A549 (cell line): ENCODE results near the gene FGF19. TPM values are rescaled to one million over a fixed set of nuclear protein-coding genes. Genes with fewer than 3 reads are reported as not detected.

Source experiments
- ATAC-seq, 2 experiments: fragments of 200-7000 bp in 1 of 2; fragments of >200 bp in 1 of 2; cut with Nextera tagmentation in 1 of 2; cut with Tn5 transposase in 1 of 2; 3 replicates each; pipeline versions ENCODE4 v1.8.0 to v1.9.1; 2018 to 2020; ENCODE audit warnings: mild to moderate bottlenecking in 1 of 2, moderate library complexity in 1 of 2
- CTCF ChIA-PET: fragments of 300-600 bp; sonication (Branson Sonifier 250); formaldehyde crosslinking; extraction: SDS; loops from one replicate; lab custom pipeline; 2021; ENCODE audit warnings: antibody characterized with exemption, inconsistent platforms; lab: Yijun Ruan, JAX
- POLR2A ChIA-PET: fragments of 350-600 bp; formaldehyde crosslinking; extraction: SDS; loops from one replicate; lab custom pipeline; 2021; ENCODE audit warnings: antibody characterized with exemption, inconsistent platforms; lab: Yijun Ruan, JAX
- DNase-seq, 2 experiments: peaks; one replicate each; pipeline versions ENCODE4 v3.0.0 to v3.0.0-alpha.2; 2011 to 2016; ENCODE audit warnings: low read depth in 1 of 2, low spot score in 1 of 2
- FAIRE-seq: peaks from 2 replicates; lab custom pipeline; 2011; peaks lifted over from hg19 to GRCh38; lab: Jason Lieb, UNC
- H3K27ac ChIP-seq, 2 experiments: fragments of >200 bp; sonication (Bioruptor Twin); formaldehyde crosslinking; 3 replicates each; pipeline ENCODE4 v1.5.1; 2016 to 2017
- H3K4me1 ChIP-seq: fragments of >200 bp; sonication (Bioruptor Twin); formaldehyde crosslinking; 3 replicates; pipeline ENCODE4 v1.6.1; 2016
- H3K4me2 ChIP-seq: fragments of >200 bp; sonication (Bioruptor Twin); formaldehyde crosslinking; 3 replicates; pipeline ENCODE4 v1.6.1; 2016
- H3K4me3 ChIP-seq: fragments of >200 bp; sonication (Bioruptor Twin); formaldehyde crosslinking; 3 replicates; pipeline ENCODE4 v1.5.1; 2016
- H3K9me3 ChIP-seq: fragments of >200 bp; sonication (Bioruptor Twin); formaldehyde crosslinking; 3 replicates; pipeline ENCODE4 v1.6.1; 2016
- BHLHE40 ChIP-seq: IDR thresholded peaks from 2 replicates; pipeline ENCODE4 v1.6.1; 2012; ENCODE audit warnings: low read depth, low read length, inconsistent platforms
- CEBPB ChIP-seq, 2 experiments: fragments of >200 bp in 1 of 2; sonication (Bioruptor Twin) in 1 of 2; formaldehyde crosslinking in 1 of 2; IDR thresholded peaks; 2 replicates each; pipeline ENCODE4 v1.6.1; 2012 to 2016
- CHD4 ChIP-seq: fragments of 200-600 bp; sonication (generic); IDR thresholded peaks from 2 replicates; pipeline ENCODE4 v1.6.1; 2016; ENCODE audit warnings: antibody characterized with exemption, mild to moderate bottlenecking, borderline replicate concordance
- E2F6 ChIP-seq: IDR thresholded peaks from 2 replicates; pipeline ENCODE4 v1.6.1; 2012; ENCODE audit warnings: low read depth, borderline replicate concordance
- FOSL2 ChIP-seq, 2 experiments: fragments of 450-650 bp in 1 of 2; fragments of >200 bp in 1 of 2; sonication (Bioruptor Twin) in 1 of 2; formaldehyde crosslinking; IDR thresholded peaks; 2 replicates each; pipeline versions ENCODE4 v1.5.0 to v1.6.1; 2016 to 2020; ENCODE audit warnings: mild to moderate bottlenecking in 1 of 2, moderate library complexity in 1 of 2
- FOXS1 ChIP-seq: fragments of 250-450 bp; sonication (Bioruptor Pico); IDR thresholded peaks from 2 replicates; pipeline ENCODE4 v1.5.0; 2020; ENCODE audit warnings: mild to moderate bottlenecking, moderate library complexity
- GATA3 ChIP-seq: IDR thresholded peaks from 2 replicates; pipeline ENCODE4 v1.6.1; 2012; ENCODE audit warnings: borderline replicate concordance
- HDAC2 ChIP-seq: fragments of 200-600 bp; sonication (generic); IDR thresholded peaks from 2 replicates; pipeline ENCODE4 v1.6.1; 2016
- HMGXB4 ChIP-seq: fragments of 250-450 bp; sonication (Bioruptor Pico); IDR thresholded peaks from 2 replicates; pipeline ENCODE4 v1.5.0; 2021; ENCODE audit warnings: mild to moderate bottlenecking, moderate library complexity, borderline replicate concordance
- HOXB5 ChIP-seq: fragments of 250-450 bp; sonication (Bioruptor Pico); IDR thresholded peaks from 2 replicates; pipeline ENCODE4 v1.5.0; 2020; ENCODE audit warnings: mild to moderate bottlenecking, moderate library complexity
- JUNB ChIP-seq: fragments of >200 bp; sonication (Bioruptor Twin); formaldehyde crosslinking; IDR thresholded peaks from 2 replicates; pipeline ENCODE4 v1.6.1; 2016
- NR3C1 ChIP-seq: fragments of >200 bp; sonication (Bioruptor Twin); formaldehyde crosslinking; IDR thresholded peaks from 3 replicates; pipeline ENCODE4 v1.6.1; 2017
- PHF8 ChIP-seq: fragments of 200-600 bp; sonication (generic); IDR thresholded peaks from 2 replicates; pipeline ENCODE4 v1.6.1; 2016; ENCODE audit warnings: low read depth, mild to moderate bottlenecking, antibody characterized with exemption, moderate library complexity, borderline replicate concordance
- POLR2A ChIP-seq: IDR thresholded peaks from 2 replicates; pipeline ENCODE4 v1.6.1; 2012; ENCODE audit warnings: mild to moderate bottlenecking, low read length
- POLR2AphosphoS2 ChIP-seq: conservative IDR thresholded peaks from 2 replicates; pipeline ENCODE4 v1.6.1; 2012; ENCODE audit warnings: low read length, improper control_type of control experiment, inconsistent platforms
- RAD21 ChIP-seq, 2 experiments: fragments of >200 bp in 1 of 2; sonication (Bioruptor Twin) in 1 of 2; formaldehyde crosslinking in 1 of 2; IDR thresholded peaks in 1 of 2; conservative IDR thresholded peaks in 1 of 2; 2 replicates in 1 of 2; 3 replicates in 1 of 2; pipeline ENCODE4 v1.6.1; 2012 to 2018; ENCODE audit warnings: inconsistent platforms in 1 of 2
- RARB ChIP-seq: fragments of 250-450 bp; sonication (Bioruptor Pico); IDR thresholded peaks from 2 replicates; pipeline ENCODE4 v1.8.0; 2021; ENCODE audit warnings: mild to moderate bottlenecking, moderate library complexity
- RCOR1 ChIP-seq: fragments of 150-350 bp; IDR thresholded peaks from 2 replicates; pipeline ENCODE4 v1.6.1; 2014; ENCODE audit warnings: antibody characterized with exemption, low read length, low read depth
- SREBF2 ChIP-seq: fragments of 450-650 bp; IDR thresholded peaks from 2 replicates; pipeline ENCODE4 v1.6.1; 2014; ENCODE audit warnings: mild to moderate bottlenecking, moderate library complexity
- ZC3H11A ChIP-seq: fragments of 450-650 bp; IDR thresholded peaks from 2 replicates; pipeline ENCODE4 v1.6.1; 2014; ENCODE audit warnings: antibody characterized with exemption, mild to moderate bottlenecking
- WGBS: methylation state at CpG from one replicate; pipeline ENCODE4 v1.1.6; 2017; ENCODE audit errors: missing lambda C conversion rate; 5-methylcytosine and 5-hydroxymethylcytosine counted together
- polyA plus RNA-seq, 4 experiments: library from polyadenylated mRNA; depleted of rRNA in 3 of 4; stranded (reverse); fragments of >200 nt; fragmentation: RNase III in 1 of 4; extraction: RNeasy Plus Mini Kit Qiagen cat#74134 plus additional on column Dnase treatment in 1 of 4; gene quantifications; 2 replicates in 3 of 4; 3 replicates in 1 of 4; pipeline ENCODE4 v1.2.3, GENCODE V29; 2011 to 2017
- TF ChIP-seq, protein P1 (sequence below): fragments of >200 bp; sonication (Bioruptor Twin); formaldehyde crosslinking; IDR thresholded peaks from 2 replicates; pipeline ENCODE4 v1.6.1; 2016
- TF ChIP-seq, protein P2 (sequence below): fragments of >200 bp; sonication (Bioruptor Twin); formaldehyde crosslinking; IDR thresholded peaks from 3 replicates; pipeline ENCODE4 v1.6.1; 2016
- TF ChIP-seq, protein P3 (sequence below): fragments of 450-650 bp; IDR thresholded peaks from 2 replicates; pipeline ENCODE4 v1.6.1; 2014; ENCODE audit warnings: antibody characterized with exemption

Gene FGF19
- polyA plus RNA-seq, 2 of the 4 experiments (the other 2 are of a cell fraction): 0.05 to 0.31 TPM

GRCh38 chr11:69692422-69692821 is 11.4 kb downstream of the FGF19 start:
- Histone ChIP-seq H3K27ac (no peak overlapping the region; a peak in 1 of 6 replicates), H3K4me2 (no peak overlapping the region), H3K4me3 (no peak overlapping the region), H3K9me3 (peaks cover 9% of the 10 kb centered on the region; the same call in 1 of the 3 replicates), H3K4me1 (peaks cover 19% of the 10 kb centered on the region; the same call in 2 of the 3 replicates)
- ATAC-seq (no peak), FAIRE-seq (no peak), DNase-seq (no peak)
- TF ChIP-seq, protein P1, sequence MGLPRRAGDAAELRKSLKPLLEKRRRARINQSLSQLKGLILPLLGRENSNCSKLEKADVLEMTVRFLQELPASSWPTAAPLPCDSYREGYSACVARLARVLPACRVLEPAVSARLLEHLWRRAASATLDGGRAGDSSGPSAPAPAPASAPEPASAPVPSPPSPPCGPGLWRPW: no peak
- TF ChIP-seq JUNB: no peak
- TF ChIP-seq FOSL2 (IDR thresholded peaks at IDR 0.05): no peak
- no peak for TF ChIP-seq FOSL2 (CRISPR knock-in tag; IDR thresholded peaks at IDR 0.05)
- TF ChIP-seq CHD4: no peak
- TF ChIP-seq, protein P2, sequence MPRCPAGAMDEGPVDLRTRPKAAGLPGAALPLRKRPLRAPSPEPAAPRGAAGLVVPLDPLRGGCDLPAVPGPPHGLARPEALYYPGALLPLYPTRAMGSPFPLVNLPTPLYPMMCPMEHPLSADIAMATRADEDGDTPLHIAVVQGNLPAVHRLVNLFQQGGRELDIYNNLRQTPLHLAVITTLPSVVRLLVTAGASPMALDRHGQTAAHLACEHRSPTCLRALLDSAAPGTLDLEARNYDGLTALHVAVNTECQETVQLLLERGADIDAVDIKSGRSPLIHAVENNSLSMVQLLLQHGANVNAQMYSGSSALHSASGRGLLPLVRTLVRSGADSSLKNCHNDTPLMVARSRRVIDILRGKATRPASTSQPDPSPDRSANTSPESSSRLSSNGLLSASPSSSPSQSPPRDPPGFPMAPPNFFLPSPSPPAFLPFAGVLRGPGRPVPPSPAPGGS: no peak
- TF ChIP-seq PHF8: no peak
- TF ChIP-seq HOXB5 (CRISPR knock-in tag): no peak
- TF ChIP-seq NR3C1: no peak
- TF ChIP-seq GATA3: no peak
- TF ChIP-seq SREBF2: no peak
- no peak for TF ChIP-seq RAD21 (conservative IDR thresholded peaks at IDR 0.05 in 1 of 2, IDR thresholded peaks at IDR 0.05 in 1 of 2)
- ChIA-PET CTCF (interaction anchor here (0.6 to 3.1 kb wide), 4 partner anchors 9 to 503 kb away, joined by 3 to 10 read pairs (median 4); no protein-coding TSS in a partner anchor), POLR2A (no interaction called here)

DNA sequence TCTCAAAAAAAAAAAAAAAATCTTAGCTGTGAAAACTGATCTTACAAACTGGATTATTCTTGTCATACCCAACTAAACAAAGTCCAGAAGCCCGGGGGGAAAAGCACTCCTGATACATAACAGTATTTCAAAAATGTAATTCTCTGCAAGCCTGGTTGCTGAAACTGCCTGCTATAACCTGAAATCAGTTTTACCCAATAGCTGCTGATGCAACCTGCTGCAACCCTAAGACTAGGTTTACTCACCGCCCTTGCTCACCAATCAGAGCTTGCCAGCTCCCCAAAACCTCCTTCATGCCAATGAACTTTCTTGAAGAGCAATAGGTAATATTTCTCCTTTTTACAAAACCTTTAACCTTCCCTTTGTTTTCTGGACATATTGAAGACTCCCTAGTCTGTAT is 12.4 kb downstream of the FGF19 start:
- Histone ChIP-seq H3K4me1 (peaks cover 19% of the 10 kb centered on the region; the same call in 2 of the 3 replicates), H3K9me3 (peaks cover 9% of the 10 kb centered on the region; the same call in 1 of the 3 replicates), H3K27ac (peak overlapping the region; percentile 28 to 46; a peak in 1 of 6 replicates), H3K4me3 (no peak overlapping the region), H3K4me2 (no peak overlapping the region)
- no peak for FAIRE-seq
- WGBS: 84% methylated on average over 2 of the region's 2 CpGs
- TF ChIP-seq, protein P3, sequence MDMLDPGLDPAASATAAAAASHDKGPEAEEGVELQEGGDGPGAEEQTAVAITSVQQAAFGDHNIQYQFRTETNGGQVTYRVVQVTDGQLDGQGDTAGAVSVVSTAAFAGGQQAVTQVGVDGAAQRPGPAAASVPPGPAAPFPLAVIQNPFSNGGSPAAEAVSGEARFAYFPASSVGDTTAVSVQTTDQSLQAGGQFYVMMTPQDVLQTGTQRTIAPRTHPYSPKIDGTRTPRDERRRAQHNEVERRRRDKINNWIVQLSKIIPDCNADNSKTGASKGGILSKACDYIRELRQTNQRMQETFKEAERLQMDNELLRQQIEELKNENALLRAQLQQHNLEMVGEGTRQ: no peak
- peak; percentile 14 to 24; a peak in 2 of 4 replicates for TF ChIP-seq CEBPB (IDR thresholded peaks at IDR 0.05)
- CTCF ChIA-PET: interaction anchor here (0.7 to 3.1 kb wide), 10 partner anchors 12 to 629 kb away, joined by 3 to 10 read pairs (median 4); no protein-coding TSS in a partner anchor
- DNase-seq: peak in 1 of 2 experiments; percentile 49
- ATAC-seq: no peak
- POLR2A ChIA-PET: no interaction called here

GRCh38 chr11:69689484-69690319 is 14.1 kb downstream of the FGF19 start:
- H3K4me3 ChIP-seq: no peak overlapping the region
- H3K4me1 ChIP-seq: peaks cover 19% of the 10 kb centered on the region; the same call in 2 of the 3 replicates
- ATAC-seq (no peak), DNase-seq (no peak), FAIRE-seq (no peak)
- no peak overlapping the region for H3K4me2 ChIP-seq
- ChIA-PET CTCF (interaction anchor here (0.6 to 2.0 kb wide), 4 partner anchors 101 to 412 kb away, joined by 3 to 5 read pairs (median 4); no protein-coding TSS in a partner anchor), POLR2A (no interaction called here)
- 87% methylated on average over 5 of the region's 5 CpGs for WGBS
- H3K27ac ChIP-seq: peak overlapping the region in 1 of 2 experiments; percentile 61; a peak in 3 of 6 replicates
- TF ChIP-seq E2F6 (no peak), FOXS1 (CRISPR knock-in tag) (no peak), CHD4 (no peak), PHF8 (no peak), POLR2AphosphoS2 (no peak), BHLHE40 (no peak), SREBF2 (no peak), ZC3H11A (no peak), RARB (CRISPR knock-in tag) (no peak), HMGXB4 (CRISPR knock-in tag) (no peak), POLR2A (no peak), HDAC2 (no peak), RCOR1 (no peak)
- H3K9me3 ChIP-seq: peaks cover 9% of the 10 kb centered on the region; the same call in 1 of the 3 replicates
